ENCODE data around the gene PLEKHJ1.

DNA sequence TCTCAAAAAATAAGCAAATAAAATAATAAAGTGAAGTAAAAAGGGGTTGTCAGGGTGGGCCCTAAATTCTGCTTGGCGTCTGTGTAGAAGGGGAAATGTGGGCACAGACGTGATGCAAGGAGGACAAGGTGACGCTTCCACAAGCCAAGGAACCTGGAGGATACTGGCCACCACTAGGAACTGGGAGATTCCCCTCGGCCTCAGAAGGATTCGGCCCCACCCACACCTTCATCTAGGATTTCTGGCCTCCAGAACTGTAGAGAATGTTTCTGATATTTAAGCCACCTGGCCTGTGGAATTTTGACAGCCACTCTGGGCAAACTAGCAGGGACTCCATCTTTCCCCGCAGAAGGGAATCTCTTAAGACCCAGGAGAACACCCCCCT is 1.1 kb downstream of the PLEKHJ1 start:
- TF ChIP-seq ZFX (IDR thresholded peaks at IDR 0.05), result no peak
- TF ChIP-seq, protein P1, sequence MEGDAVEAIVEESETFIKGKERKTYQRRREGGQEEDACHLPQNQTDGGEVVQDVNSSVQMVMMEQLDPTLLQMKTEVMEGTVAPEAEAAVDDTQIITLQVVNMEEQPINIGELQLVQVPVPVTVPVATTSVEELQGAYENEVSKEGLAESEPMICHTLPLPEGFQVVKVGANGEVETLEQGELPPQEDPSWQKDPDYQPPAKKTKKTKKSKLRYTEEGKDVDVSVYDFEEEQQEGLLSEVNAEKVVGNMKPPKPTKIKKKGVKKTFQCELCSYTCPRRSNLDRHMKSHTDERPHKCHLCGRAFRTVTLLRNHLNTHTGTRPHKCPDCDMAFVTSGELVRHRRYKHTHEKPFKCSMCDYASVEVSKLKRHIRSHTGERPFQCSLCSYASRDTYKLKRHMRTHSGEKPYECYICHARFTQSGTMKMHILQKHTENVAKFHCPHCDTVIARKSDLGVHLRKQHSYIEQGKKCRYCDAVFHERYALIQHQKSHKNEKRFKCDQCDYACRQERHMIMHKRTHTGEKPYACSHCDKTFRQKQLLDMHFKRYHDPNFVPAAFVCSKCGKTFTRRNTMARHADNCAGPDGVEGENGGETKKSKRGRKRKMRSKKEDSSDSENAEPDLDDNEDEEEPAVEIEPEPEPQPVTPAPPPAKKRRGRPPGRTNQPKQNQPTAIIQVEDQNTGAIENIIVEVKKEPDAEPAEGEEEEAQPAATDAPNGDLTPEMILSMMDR (conservative IDR thresholded peaks at IDR 0.05), result no peak

All from C4-2B (cell line).